K562 (cell line): ENCODE data around the gene HNRNPF. TPM values are rescaled to one million over a fixed set of nuclear protein-coding genes. Genes with fewer than 3 reads are reported as not detected.

Source experiments
- ATAC-seq: fragments of 200-7000 bp; cut with Tn5 transposase; 3 replicates; pipeline ENCODE4 v1.9.1; 2020; ENCODE audit warnings: moderate library complexity
- BruUV-seq: library from RNA; stranded (reverse); fragments of 400-500 nt; replicated peaks from 2 replicates; lab custom pipeline; 2021; lab: Mats Ljungman, UMichigan
- CTCF ChIA-PET: fragments of 300-600 bp; formaldehyde crosslinking; extraction: SDS; loops from one replicate; lab custom pipeline; 2021; ENCODE audit warnings: low intra/inter-chr PET ratio; lab: Yijun Ruan, JAX
- POLR2A ChIA-PET: fragments of 300-600, 350-650 bp; sonication (Branson Sonifier 250); formaldehyde crosslinking; extraction: SDS; loops from one replicate; lab custom pipeline; 2021; ENCODE audit warnings: antibody characterized with exemption, inconsistent platforms; lab: Yijun Ruan, JAX
- DNase-seq, 4 experiments: peaks; one replicate each; pipeline versions ENCODE4 v3.0.0 to v3.0.0-alpha.2; 2011 to 2018; ENCODE audit warnings: low spot score in 3 of 4, mixed read lengths in 3 of 4; ENCODE audit errors: extremely low read depth in 1 of 4
- FAIRE-seq: peaks from 2 replicates; lab custom pipeline; 2011; peaks lifted over from hg19 to GRCh38; lab: Jason Lieb, UNC
- H2AFZ ChIP-seq: 2 replicates; pipeline ENCODE4 v1.6.0; 2011; ENCODE audit warnings: low read depth, low read length, control low read depth, inconsistent platforms
- H3K27ac ChIP-seq: fragments of 200-600 bp; 3 replicates; pipeline ENCODE4 v1.8.0; 2011; ENCODE audit warnings: low read depth, mild to moderate bottlenecking, control low read depth, inconsistent platforms, low read length, moderate library complexity, mixed read lengths; ENCODE audit errors: extremely low read depth
- H3K27me3 ChIP-seq, 2 experiments: fragments of 300-600 bp in 1 of 2; 2 replicates in 1 of 2; 3 replicates in 1 of 2; pipeline versions ENCODE4 v1.6.0 to v1.8.0; 2011; ENCODE audit warnings: inconsistent platforms in 2 of 2, low read length in 2 of 2, mild to moderate bottlenecking in 1 of 2, mixed read lengths in 1 of 2, moderate library complexity in 1 of 2; ENCODE audit not compliant: control insufficient read depth in 2 of 2, insufficient read depth in 2 of 2
- H3K36me3 ChIP-seq: fragments of 300-600 bp; 3 replicates; pipeline ENCODE4 v1.8.0; 2011; ENCODE audit warnings: mild to moderate bottlenecking, low read length, inconsistent platforms; ENCODE audit not compliant: control insufficient read depth, insufficient read depth
- H3K4me1 ChIP-seq, 2 experiments: fragments of 200-600 bp in 1 of 2; replicated peaks in 1 of 2; 2 replicates in 1 of 2; 3 replicates in 1 of 2; pipeline versions ENCODE4 v1.5.1 to v1.8.0; 2011; ENCODE audit warnings: inconsistent platforms in 2 of 2, low read length in 2 of 2, mild to moderate bottlenecking in 1 of 2, mixed read lengths in 1 of 2, moderate library complexity in 1 of 2; ENCODE audit not compliant: control insufficient read depth in 2 of 2, insufficient read depth in 2 of 2
- H3K4me2 ChIP-seq: 2 replicates; pipeline ENCODE4 v1.6.1; 2011; ENCODE audit warnings: low read length, control low read depth, inconsistent platforms, mixed read lengths; ENCODE audit not compliant: insufficient read depth
- H3K4me3 ChIP-seq: fragments of 200-600 bp; sonication (generic), shearing (Covaris generic); 2 replicates; pipeline ENCODE4 v1.5.1; 2016; ENCODE audit warnings: control low read depth, inconsistent platforms
- H3K79me2 ChIP-seq: fragments of 200-600 bp; 3 replicates; pipeline ENCODE4 v1.8.0; 2011; ENCODE audit warnings: low read length, inconsistent platforms; ENCODE audit not compliant: control insufficient read depth, insufficient read depth
- H3K9ac ChIP-seq, 2 experiments: 2 replicates each; pipeline versions ENCODE4 v1.6.0 to v1.6.1; 2011; ENCODE audit warnings: low read depth in 2 of 2, low read length in 2 of 2, control low read depth in 1 of 2, inconsistent platforms in 1 of 2, mild to moderate bottlenecking in 1 of 2, mixed read lengths in 1 of 2; ENCODE audit not compliant: insufficient read depth in 1 of 2
- H3K9me1 ChIP-seq: one replicate; pipeline ENCODE4 v1.6.0; 2011; ENCODE audit warnings: inconsistent platforms, mild to moderate bottlenecking, low read length, moderate library complexity; ENCODE audit not compliant: control insufficient read depth, insufficient read depth
- H3K9me3 ChIP-seq: replicated peaks from 2 replicates; pipeline ENCODE4 v1.5.1; 2011; ENCODE audit warnings: low read depth, low read length, inconsistent platforms; ENCODE audit not compliant: control insufficient read depth, insufficient read depth
- H4K20me1 ChIP-seq: replicated peaks from 2 replicates; pipeline ENCODE4 v1.6.1; 2011; ENCODE audit warnings: low read length, inconsistent platforms, mixed read lengths; ENCODE audit not compliant: control insufficient read depth, insufficient read depth
- BHLHE40 ChIP-seq: IDR thresholded peaks from 2 replicates; pipeline ENCODE4 v1.6.1; 2011; ENCODE audit warnings: low read length, improper control_type of control experiment
- CEBPG ChIP-seq, 3 experiments: fragments of 200-800 bp in 1 of 3; sonication (Bioruptor generic) in 1 of 3; sonication (generic) in 1 of 3; formaldehyde crosslinking in 1 of 3; IDR thresholded peaks in 2 of 3; conservative IDR thresholded peaks in 1 of 3; 2 replicates each; pipeline versions ENCODE4 v1.6.1 to v1.8.0; 2016 to 2022; ENCODE audit warnings: missing compliant biosample characterization in 2 of 3, missing genetic modification characterization in 2 of 3, mild to moderate bottlenecking in 1 of 3, missing genetic modification reagents in 1 of 3
- FOXJ2 ChIP-seq: fragments of 200-800 bp; sonication (Bioruptor generic); IDR thresholded peaks from 2 replicates; pipeline ENCODE4 v1.6.1; 2016; ENCODE audit warnings: missing genetic modification characterization, missing compliant biosample characterization
- KDM1A ChIP-seq, 2 experiments: fragments of 450-650 bp; IDR thresholded peaks; 2 replicates each; pipeline ENCODE4 v1.6.1; 2016; ENCODE audit warnings: mild to moderate bottlenecking in 2 of 2
- NCOA1 ChIP-seq: fragments of 450-650 bp; IDR thresholded peaks from 2 replicates; pipeline ENCODE4 v1.6.1; 2016; ENCODE audit warnings: low read depth
- TRIM24 ChIP-seq, 2 experiments: fragments of 450-650 bp; IDR thresholded peaks; 2 replicates each; pipeline ENCODE4 v1.6.1; 2016
- ZBTB11 ChIP-seq, 3 experiments: fragments of 200-800 bp in 1 of 3; fragments of 250-450 bp in 1 of 3; fragments of 450-650 bp in 1 of 3; sonication (Bioruptor Pico) in 1 of 3; sonication (Bioruptor generic) in 1 of 3; formaldehyde crosslinking in 1 of 3; IDR thresholded peaks; 2 replicates each; pipeline versions ENCODE4 v1.6.1 to v1.8.0; 2016 to 2022; ENCODE audit warnings: mild to moderate bottlenecking in 2 of 3, missing genetic modification characterization in 2 of 3, missing compliant biosample characterization in 1 of 3, moderate library complexity in 1 of 3
- ZNF41 ChIP-seq: fragments of 250-450 bp; sonication (Bioruptor Pico); conservative IDR thresholded peaks from 2 replicates; pipeline ENCODE4 v1.4.0; 2020; ENCODE audit warnings: mild to moderate bottlenecking
- ZNF584 ChIP-seq: fragments of 200-800 bp; sonication (Bioruptor generic); IDR thresholded peaks from 2 replicates; pipeline ENCODE4 v1.6.1; 2016; ENCODE audit warnings: low read depth, mild to moderate bottlenecking, missing genetic modification characterization, missing compliant biosample characterization
- ZNF740 ChIP-seq, 3 experiments: fragments of 200-800 bp in 1 of 3; sonication (Bioruptor generic) in 1 of 3; sonication (generic) in 1 of 3; formaldehyde crosslinking in 1 of 3; IDR thresholded peaks; 2 replicates each; pipeline versions ENCODE4 v1.6.1 to v1.8.0; 2016 to 2022; ENCODE audit warnings: mild to moderate bottlenecking in 2 of 3, missing compliant biosample characterization in 2 of 3, missing genetic modification characterization in 2 of 3, missing genetic modification reagents in 1 of 3
- WGBS: fragments of 100-300 bp; shearing (Covaris generic); methylation state at CpG from one replicate; pipeline ENCODE4 v1.1.6; 2016; ENCODE audit warnings: low coverage, mixed read lengths; ENCODE audit not compliant: insufficient coverage; ENCODE audit errors: missing lambda C conversion rate; 5-methylcytosine and 5-hydroxymethylcytosine counted together
- in situ Hi-C: fragments of 300-500 bp; cut with MboI; formaldehyde crosslinking; loops from 4 replicates; pipeline ENCODE4 v1.15.0; 2018; ENCODE audit warnings: inconsistent platforms, mixed read lengths
- intact Hi-C: fragments of 100-400 bp; cut with micrococcal nuclease; formaldehyde crosslinking; loops from 2 replicates; pipeline ENCODE4 v1.14.2; 2022
- polyA plus RNA-seq, 8 experiments: library from polyadenylated mRNA; depleted of rRNA in 4 of 8; stranded (reverse) in 5 of 8; unstranded in 3 of 8; fragments of >200 nt; fragmentation: Nextera tagmentation in 2 of 8; fragmentation: Illumina TruSeq in 1 of 8; extraction: Ambion mirVana in 2 of 8; extraction: Trizol in 1 of 8; gene quantifications; 2 replicates each; pipeline versions ENCODE4 v1.2.1 to v1.2.3, GENCODE V29; 2011 to 2014; ENCODE audit warnings: inconsistent platforms in 1 of 8, missing spikeins in 1 of 8
- total RNA-seq, 7 experiments: library from RNA; depleted of rRNA in 6 of 7; stranded (reverse); fragments of >200 nt in 6 of 7; fragmentation: Illumina TruSeq in 2 of 7; extraction: Trizol in 2 of 7; gene quantifications; 2 replicates each; pipeline versions ENCODE4 v1.2.1 to v1.2.3, GENCODE V29; 2011 to 2021; ENCODE audit warnings: low replicate concordance in 1 of 7

HNRNPF gene
- total and polyA plus RNA-seq, 9 of the 15 experiments (the other 6 are each of a cell fraction or from before 2014, with no cell fraction given) = 192 to 489 (median 416) TPM

GRCh38 chr10:43421201-43421507 lies 12.2 kb upstream of the HNRNPF start:
- Histone ChIP-seq H2AFZ (peak overlapping the region; percentile 53), H3K9me3 (no peaks in the 10 kb centered on the region), H4K20me1 (no peaks in the 10 kb centered on the region), H3K4me3 (peak overlapping the region; percentile 13; the same call in 1 of the 2 replicates), H3K4me1 (peaks cover 39 to 53% of the 10 kb centered on the region in 2 experiments), H3K36me3 (no peaks in the 10 kb centered on the region), H3K9ac (peak overlapping the region in 1 of 2 experiments; percentile 70; a peak in 3 of 4 replicates), H3K79me2 (no peaks in the 10 kb centered on the region; the same call in 2 of the 3 replicates), H3K4me2 (peak overlapping the region; percentile 68), H3K9me1 (no peaks in the 10 kb centered on the region), H3K27ac (peak overlapping the region; percentile 85), H3K27me3 (no peaks in the 10 kb centered on the region)
- intact Hi-C loops = no loop called here
- CTCF ChIA-PET = no interaction called here
- 38% methylated on average over 4 of the region's 4 CpGs for WGBS
- in situ Hi-C loops = no loop called here
- POLR2A ChIA-PET = interaction anchor here (0.6 to 1.7 kb wide), 3 partner anchors 11 to 15 kb away, joined by 3 to 7 read pairs (median 3); partner anchors contain the start of gene ZNF487
- no peak for FAIRE-seq
- BruUV-seq = no TSS peak
- DNase-seq = no peak
- no peak for ATAC-seq
- peak; percentile 2; the same call in 1 of the 2 replicates for TF ChIP-seq NCOA1
- TF ChIP-seq KDM1A (IDR thresholded peaks at IDR 0.05) = 0 out of 4 replicates have a peak, but pooled peaks of 1 of the 2 experiments have one; percentile 26
- no peak for TF ChIP-seq CEBPG (CRISPR knock-in tag; IDR thresholded peaks at IDR 0.05)
- TF ChIP-seq CEBPG (tag; conservative IDR thresholded peaks at IDR 0.05 in 1 of 2, IDR thresholded peaks at IDR 0.05 in 1 of 2) = peak in 1 of 2 experiments; percentile 22; a peak in 1 of 4 replicates
- TF ChIP-seq TRIM24 (IDR thresholded peaks at IDR 0.05) = peak in 1 of 2 experiments; percentile 2; a peak in 1 of 4 replicates
- TF ChIP-seq FOXJ2 (tag) = 0 out of 2 replicates have a peak, but pooled peaks have one; percentile 2
- TF ChIP-seq BHLHE40 = no peak
- TF ChIP-seq ZNF41 (CRISPR knock-in tag) = no peak
- TF ChIP-seq ZBTB11 (CRISPR knock-in tag; IDR thresholded peaks at IDR 0.05) = peak in 1 of 3 experiments; percentile 53; a peak in 2 of 6 replicates
- TF ChIP-seq ZNF584 (CRISPR knock-in tag) = 0 out of 2 replicates have a peak, but pooled peaks have one; percentile 31
- no peak for TF ChIP-seq ZNF740 (CRISPR knock-in tag; IDR thresholded peaks at IDR 0.05)
- TF ChIP-seq ZNF740 (tag; IDR thresholded peaks at IDR 0.05) = 0 out of 4 replicates have a peak, but pooled peaks of 1 of the 2 experiments have one; percentile 1
